HG03097 (cell line): ENCODE data around the gene APCDD1L.

Experiments
- ATAC-seq: cut with Tn5 transposase; IDR thresholded peaks from one replicate; pipeline ENCODE4 v1.9.1; 2021; ENCODE audit not compliant: unreplicated experiment, low FRiP score

The APCDD1L gene

DNA sequence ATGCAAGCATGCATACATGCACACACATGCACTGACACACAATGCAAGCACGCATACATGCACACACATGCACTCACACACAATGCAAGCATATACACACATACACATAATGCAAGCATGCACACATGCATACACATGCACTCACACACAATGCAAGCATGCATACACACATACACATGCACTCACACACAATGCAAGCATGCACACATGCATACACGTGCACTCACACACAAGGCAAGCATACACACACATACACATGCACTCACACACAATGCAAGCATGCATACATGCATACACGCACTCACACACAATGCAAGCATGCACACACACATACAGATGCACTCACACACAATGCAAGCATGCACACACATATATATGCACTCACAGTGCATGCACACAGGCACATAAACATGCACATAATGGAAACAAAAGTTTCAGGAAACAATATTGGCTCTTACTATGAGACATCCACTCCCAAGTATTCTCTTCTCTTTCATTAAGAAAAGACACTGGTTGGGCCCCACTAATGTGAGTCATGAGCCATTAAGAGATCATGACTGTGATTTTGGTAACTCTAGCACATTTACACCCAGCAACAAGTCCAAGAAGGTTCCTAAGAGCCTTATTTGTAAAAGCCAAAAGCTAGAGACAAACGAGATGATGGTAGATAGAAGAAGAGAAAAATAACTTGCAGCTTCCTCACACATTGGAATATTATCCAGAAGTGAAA is 22.2 kb downstream of the APCDD1L start:
- ATAC-seq = no peak

- ATAC-seq = no peak
Observed at GRCh38 chr20:58492074-58492718, 23.0 kb downstream of the APCDD1L start.

GRCh38 chr20:58486207-58486606 is 29.0 kb downstream of the APCDD1L start:
- no peak for ATAC-seq

GRCh38 chr20:58485393-58485792 is 29.8 kb downstream of the APCDD1L start:
- ATAC-seq = no peak

- ATAC-seq = no peak
Observed at GRCh38 chr20:58483470-58483869, 31.7 kb downstream of the APCDD1L start.

DNA sequence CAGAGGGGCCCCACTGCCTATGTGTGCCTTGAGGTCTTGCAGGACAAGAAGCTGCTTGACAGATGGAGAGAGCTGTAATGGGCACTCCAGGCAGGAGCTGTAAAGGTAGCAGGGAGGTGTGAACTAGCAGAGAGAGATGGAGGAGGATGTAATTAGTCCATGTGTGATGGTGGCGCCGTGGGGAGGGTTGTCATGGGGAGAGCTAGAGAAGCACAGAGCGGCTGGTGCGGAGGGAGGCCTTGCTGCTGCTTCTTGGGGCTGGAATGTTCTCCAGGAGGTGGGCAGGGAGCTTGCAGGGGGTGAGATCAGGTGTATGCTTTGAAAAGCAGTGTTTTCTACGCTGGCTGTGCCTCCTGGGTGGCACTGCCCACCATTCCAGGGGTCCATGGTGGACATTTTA is 32.1 kb downstream of the APCDD1L start:
- no peak for ATAC-seq

GRCh38 chr20:58482416-58482815 is 32.8 kb downstream of the APCDD1L start:
- ATAC-seq = no peak

DNA sequence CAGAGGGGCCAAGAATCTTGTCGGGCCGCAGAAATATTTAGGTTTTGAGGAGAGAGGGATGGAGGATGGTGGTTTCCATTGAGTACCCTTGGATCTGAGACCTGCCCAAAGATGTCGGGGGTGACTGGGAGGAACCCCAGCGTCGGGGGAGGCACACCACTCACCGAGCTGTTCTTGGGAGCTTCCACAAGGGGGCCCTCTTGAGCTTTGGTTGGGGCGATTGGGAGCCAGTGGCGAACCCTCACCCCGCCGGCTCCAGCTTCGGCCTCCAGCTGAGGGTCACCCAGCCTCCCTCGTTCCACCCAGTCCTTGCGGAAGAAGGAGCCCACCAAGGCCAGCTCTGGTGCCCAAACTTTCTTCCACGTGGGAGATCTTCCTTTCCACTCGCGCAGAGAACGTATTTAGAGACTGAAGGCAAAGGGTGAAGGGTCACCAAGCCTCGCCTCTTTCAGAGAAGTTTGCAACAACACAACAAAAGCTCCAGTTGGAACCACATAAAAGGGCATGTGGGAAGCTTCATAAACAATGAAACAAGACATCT is 33.6 kb downstream of the APCDD1L start:
- ATAC-seq = no peak

DNA sequence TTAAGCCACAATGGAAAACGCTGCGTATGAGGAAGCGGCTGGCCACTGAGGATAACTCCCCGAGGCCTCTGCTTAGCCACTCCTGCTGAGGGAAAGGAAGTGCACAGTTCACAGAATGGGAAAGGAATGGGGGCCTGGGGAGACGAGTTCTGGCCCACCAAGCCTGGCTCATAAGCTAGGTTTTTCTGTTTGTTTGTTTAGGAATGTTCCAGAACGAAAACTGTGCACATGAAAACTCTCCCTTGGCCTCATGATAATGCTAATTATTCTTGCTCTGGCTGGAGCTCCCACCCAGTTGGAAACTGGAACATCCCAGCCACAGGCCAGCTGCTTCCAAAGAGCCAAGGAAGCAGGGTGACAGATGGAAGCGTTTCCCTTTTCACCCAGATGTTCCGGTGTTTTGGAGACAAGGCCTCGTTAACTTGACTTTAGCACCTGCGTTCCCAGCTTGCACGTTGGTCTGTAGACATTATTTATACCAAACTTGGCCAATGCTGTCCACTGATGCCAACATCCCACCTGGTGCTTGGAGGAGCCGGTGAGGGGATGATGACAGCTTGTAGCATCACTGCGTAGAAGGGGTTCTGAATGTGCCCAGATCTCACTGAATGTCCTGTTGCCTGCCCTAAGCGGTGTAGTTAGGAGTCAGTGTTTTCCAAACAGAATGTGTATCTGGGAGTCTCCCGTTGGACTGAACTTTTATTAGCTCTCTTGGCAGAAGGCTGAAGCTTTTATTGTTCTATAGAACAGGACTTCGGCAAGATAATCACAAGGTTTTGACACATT is 34.5 kb downstream of the APCDD1L start:
- ATAC-seq = no peak

DNA sequence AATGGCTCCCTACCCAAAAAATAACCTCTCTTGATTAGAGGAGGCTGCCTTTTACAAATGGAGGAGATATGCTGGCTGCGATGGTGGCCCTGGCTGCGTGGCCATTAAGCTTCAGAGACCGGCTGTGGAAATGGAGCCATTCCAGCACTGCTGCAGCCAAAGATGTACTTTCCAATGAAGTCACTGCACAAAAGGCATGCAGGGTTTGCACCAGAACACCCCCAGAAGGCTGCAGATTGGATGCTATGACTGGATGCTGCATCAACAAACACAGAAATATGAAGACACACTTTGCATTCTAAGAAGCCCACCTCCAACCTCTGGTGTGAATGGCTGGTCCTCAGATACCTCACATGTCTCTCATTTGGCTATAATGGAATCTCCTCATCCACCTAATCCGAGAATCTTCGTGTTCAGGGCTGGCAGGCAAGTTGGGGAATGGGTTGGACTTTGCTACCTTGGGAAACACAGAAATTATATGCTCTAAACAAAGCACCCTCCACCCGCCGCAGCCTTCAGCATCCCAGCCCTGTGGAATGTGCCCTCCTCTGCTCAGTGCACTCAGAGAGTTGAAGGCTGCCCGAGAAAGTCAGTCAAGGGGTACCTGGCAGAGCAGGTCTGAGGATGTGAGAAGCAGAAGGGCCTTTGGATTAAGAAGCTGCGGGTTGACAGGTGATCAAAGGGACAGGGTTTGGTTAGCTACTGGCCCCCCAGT is 35.3 kb downstream of the APCDD1L start:
- no peak for ATAC-seq

GRCh38 chr20:58478141-58478805 is 36.9 kb downstream of the APCDD1L start:
- ATAC-seq = no peak

DNA sequence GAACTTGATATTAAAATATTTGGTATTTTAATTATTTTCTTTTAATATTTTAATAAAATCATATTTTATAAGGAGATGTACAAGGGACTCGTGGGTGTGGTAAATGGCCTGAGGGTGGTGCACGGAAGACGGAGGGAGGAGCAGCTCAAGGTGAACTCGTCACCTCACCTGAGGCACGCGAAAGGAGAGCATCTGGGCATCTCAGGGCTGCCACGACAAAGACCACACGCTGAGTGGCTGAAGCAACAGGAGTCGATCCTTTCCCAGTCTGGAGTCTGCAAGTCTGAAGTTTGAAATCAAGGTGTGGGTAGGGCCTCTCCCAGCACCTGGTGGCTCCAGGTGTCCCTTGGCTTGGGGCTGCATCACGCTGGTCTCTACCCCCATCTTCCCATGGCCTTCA is 39.7 kb downstream of the APCDD1L start:
- ATAC-seq = no peak

- no peak for ATAC-seq
Observed at GRCh38 chr20:58473453-58474425, 41.5 kb downstream of the APCDD1L start.

- ATAC-seq = no peak
Observed at GRCh38 chr20:58472273-58473018, 42.8 kb downstream of the APCDD1L start.

GRCh38 chr20:58471193-58472164 is 43.7 kb downstream of the APCDD1L start:
- ATAC-seq = no peak

DNA sequence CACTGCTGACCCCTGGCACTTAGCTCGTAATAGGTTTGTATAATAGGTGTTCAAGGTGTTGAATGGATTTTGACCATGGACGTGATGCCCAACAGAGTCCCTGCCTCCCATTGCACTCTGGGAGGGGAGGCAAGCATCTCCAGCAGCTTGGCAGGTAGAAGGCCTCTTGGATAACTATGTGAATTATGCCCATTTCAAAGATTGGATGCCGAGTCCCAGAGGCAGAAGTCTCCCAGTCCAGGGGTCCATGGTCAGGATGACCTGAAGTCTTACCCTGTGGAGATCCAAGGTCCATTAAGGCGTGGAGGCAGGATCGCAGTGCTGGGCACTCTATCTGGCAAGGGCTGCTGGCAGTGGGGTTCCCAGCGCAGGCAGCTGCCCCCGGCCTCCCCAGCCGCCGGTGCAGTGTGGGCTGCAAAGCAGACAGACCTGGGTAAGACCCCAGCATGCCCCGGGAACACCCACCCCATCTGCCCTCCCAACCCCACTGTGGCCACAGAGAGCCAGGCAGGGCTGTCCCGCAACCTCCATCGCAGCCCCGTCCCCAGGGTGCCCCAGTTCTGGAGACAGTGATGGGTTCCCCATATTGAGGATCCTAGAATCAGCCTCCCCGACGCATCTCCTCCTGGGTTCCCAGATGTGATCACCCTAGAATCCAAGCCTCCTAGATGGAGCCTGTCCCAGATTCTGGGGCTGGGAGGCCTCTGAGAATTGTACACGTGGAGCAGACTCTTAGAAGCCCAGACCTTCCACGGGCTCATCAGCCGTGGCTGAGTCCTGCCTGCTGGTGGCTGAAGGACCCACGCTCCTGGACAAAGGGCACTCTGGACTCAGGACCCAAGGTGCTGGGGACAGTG is 44.6 kb downstream of the APCDD1L start:
- ATAC-seq = no peak
